Suppressor macrophage (primary cell): ENCODE results near the gene ARHGAP15.
"Not testable (repeated sequence)": the region's sequence is repeated elsewhere in the genome, so short reads cannot be mapped to it uniquely, and the experiment has no call there.

Experiments
- DNase-seq, 4 experiments: peaks; one replicate each; pipeline ENCODE4 v3.0.0-alpha.2; 2020 to 2022

Gene ARHGAP15

GRCh38 chr2:143533846-143534245, 404.6 kb downstream of the ARHGAP15 start:
- no peak for DNase-seq

DNA sequence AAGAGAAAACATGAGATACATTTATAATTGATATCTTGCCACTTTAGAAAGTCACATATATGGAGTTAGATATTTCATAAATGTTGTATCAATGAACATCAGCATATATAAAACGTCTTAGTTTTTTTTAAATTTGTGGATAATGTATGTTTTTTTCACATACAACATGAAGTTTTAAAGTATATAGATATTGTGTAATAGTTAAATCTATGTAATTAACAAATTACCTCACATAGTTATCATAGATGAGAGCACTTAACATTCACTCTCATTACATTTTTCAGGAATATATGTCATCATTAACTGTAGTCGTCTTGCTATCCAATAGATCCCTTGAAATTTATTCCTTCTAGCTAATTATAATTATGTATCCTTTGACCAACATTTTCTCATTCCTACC, 406.6 kb downstream of the ARHGAP15 start:
- no peak for DNase-seq

- DNase-seq = not testable (repeated sequence)
These were observed 412.7 kb downstream of the ARHGAP15 start for GRCh38 chr2:143541899-143542298.

DNA sequence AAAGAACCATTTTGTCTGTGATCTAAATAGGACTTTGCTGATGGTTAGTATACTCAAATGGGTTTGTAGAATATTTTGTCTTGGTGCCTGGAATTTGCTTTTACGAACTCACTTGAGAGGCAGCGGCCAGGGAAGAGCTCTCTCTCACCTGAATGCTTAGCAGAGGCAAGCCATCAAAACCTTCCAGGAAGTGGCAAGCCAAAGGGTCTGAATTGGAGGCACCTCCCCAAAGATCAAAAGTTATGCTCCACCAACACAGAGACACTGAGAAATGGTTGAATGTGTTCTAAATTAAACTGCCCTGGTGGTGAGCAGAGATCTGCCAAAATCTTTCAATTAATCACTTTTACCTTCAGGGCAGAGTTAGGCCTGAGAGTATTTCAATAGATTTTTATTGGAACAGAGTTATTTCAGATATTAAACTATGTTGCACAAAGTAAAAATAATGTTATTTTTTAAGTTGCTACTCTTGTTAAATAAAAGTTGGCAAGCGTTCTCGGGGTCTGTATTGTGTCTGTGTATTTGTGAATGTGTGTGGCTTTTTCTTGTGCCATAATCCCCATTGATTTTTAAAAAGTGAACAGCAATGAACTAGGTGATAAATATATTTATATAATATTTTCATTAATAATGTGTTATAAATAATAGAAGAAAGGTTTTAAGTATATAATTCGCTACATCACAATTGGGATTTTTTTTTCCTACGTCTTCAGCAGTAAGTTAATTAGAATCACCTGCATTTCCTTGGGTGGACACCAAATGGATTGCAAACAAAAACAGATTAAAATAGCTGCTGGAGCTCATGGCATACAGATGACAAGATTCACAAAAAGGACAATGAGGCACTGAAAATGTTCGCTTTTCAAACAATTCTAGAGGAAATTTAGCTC, 416.1 kb downstream of the ARHGAP15 start:
- no peak for DNase-seq

DNA sequence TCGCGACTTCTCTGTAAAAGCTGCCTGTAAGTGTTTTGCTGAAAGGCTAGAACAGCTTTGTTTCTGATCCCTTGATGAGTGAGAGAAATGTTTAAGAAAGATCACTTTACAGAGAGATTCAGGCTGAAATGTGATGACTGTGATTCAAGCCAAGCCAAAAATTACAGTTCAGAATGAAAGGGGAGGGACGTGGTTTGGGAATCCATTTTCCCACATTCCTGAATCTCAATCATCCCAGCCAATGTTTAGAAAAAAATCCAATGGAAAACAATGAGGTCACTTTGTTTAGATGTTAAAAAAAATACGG, 416.7 kb downstream of the ARHGAP15 start:
- DNase-seq = no peak

DNA sequence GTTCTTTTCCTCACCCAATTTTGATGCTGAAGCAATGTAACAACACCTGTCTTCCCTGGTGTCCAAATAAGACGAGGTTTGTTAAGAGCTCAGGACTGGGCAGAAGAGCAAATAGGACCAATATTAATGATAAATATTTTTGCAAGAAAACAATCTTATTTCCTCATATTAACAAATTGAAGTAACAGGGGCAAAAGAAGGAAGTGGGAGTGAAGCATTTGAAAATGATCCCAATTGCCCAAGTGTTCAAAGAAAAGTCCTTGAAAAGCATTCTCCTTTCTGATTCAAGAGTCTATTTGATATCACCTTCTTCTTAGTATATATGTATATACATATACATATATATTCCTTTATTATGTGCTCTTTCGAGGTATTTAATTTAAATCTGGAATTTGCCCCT, 418.8 kb downstream of the ARHGAP15 start:
- DNase-seq = peak in 2 of 4 experiments; percentile 23 to 36

DNA sequence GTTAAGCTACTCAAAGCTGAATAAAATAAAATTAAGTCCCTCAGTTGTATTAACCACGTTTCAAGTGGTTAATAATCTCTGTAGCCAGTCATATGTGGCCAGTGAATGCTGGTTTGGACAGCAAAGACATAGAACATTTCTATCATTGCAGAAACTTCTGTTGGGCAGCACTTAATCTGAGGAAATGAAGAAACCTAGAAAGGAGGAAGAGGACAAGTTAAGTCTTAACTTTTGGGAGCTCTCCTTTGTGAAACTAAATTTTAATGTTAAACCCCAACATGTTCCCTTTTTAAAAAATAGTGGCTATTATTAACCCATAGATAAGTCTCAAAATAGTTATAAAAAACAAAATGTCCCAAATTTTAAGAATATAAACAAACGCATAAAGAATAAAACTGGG, 421.3 kb downstream of the ARHGAP15 start:
- DNase-seq = peak in 2 of 4 experiments; percentile 11 to 37

GRCh38 chr2:143551971-143552650, 422.9 kb downstream of the ARHGAP15 start:
- no peak for DNase-seq

DNA sequence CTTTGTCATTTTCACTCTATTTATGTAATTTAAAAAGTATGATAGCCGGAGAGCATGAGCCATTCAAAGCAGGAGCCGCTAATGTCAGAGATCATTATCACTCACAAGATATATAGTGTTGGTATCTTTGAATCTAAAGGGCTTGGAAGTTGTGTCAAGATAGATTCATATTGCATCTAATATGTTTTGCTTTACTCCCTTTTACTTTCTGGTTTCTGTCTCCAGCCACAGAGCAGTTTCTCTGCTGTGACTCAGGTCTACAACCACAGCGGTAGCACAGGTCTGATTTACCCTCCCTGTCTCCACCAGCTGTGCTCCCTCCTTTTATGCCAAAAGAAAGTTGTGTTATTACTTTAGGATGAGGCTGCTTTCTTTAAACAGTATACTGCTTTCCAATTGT, 424.0 kb downstream of the ARHGAP15 start:
- DNase-seq = no peak

DNA sequence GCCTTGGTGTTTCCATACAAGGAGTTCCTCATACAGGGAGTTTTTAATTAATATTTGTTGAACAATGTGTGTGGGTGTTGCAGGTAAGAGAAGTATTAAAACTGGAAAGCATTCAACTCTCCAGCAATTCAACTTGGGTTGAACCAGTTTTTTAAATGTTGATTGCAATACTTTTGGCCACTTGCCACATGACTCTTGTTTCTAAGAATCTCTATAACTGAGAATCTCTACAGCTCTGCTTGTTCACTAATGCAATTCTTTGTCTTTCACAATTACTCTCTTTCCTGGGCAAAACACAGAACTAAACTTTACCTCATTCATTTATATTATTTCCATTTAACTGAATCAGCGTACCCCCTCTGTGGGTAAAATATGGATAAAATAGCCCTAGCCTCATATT, 429.4 kb downstream of the ARHGAP15 start:
- peak in 2 of 4 experiments; percentile 5 to 10 for DNase-seq

GRCh38 chr2:143559147-143559546, 429.9 kb downstream of the ARHGAP15 start:
- DNase-seq = no peak

- DNase-seq = no peak
These were observed 431.5 kb downstream of the ARHGAP15 start for GRCh38 chr2:143560724-143561123.

GRCh38 chr2:143564419-143564818, 435.2 kb downstream of the ARHGAP15 start:
- DNase-seq = no peak

DNA sequence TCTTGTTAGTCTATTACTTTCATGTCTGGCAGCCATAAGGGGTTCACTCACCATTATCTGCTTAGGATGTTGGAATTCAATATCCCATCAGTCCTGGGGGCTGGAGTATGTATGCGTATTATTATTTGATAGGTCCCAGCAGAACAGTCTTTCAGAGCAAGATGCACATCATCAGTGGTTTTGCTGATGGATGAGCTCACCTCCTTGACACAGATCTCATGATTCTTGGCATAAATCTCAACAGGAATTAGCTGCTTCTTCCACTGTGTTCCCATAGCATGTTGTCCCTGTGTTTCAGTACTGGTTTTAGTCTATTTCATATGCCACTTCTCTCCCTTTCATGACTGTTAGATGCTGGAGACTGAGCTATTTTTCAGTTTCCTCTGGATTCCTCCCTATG, 442.5 kb downstream of the ARHGAP15 start:
- no peak for DNase-seq

DNA sequence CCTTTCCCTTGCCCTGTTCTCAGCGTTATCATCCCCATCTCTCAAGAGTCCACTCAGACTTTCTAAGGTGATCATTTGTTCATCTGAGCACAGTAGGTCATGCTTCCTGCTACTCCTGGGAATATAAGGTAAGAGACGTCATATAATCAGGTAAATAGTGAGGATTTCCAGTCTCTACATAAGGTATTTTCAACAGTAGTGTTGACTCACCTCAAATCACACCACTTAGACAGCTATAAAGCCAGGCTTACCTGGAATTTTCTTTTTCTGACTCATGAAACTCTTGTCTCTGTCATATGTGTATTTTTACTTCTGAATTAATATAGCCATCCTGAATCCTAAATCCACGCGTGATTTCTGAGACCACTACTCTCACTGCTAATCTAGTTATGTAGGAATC, 443.2 kb downstream of the ARHGAP15 start:
- DNase-seq = no peak

- DNase-seq = no peak
These were observed 444.9 kb downstream of the ARHGAP15 start for GRCh38 chr2:143574069-143574468.

GRCh38 chr2:143575340-143575739, 446.1 kb downstream of the ARHGAP15 start:
- DNase-seq = peak in 3 of 4 experiments; percentile 14 to 35 (median 14)

DNA sequence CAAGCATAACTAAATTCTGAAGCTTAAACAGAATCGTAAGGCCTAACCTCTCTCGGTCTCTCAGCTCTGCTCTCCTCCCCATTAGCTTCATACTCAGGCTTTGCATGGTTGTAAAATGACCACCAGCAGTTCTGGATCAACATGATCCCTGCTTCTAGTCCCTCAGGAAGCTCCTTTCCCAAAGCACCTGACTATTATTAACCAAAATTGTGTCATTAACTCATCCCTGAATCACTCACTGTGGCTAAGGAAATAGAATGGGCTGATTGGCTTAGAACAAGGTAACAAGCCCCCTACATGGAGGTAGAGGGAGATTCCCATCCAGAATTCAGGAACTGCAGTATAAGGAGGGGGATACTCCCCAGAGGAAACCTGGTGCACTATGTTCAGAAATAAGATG, 448.3 kb downstream of the ARHGAP15 start:
- no peak for DNase-seq

- no peak for DNase-seq
These were observed 450.2 kb downstream of the ARHGAP15 start for GRCh38 chr2:143579456-143579855.

DNA sequence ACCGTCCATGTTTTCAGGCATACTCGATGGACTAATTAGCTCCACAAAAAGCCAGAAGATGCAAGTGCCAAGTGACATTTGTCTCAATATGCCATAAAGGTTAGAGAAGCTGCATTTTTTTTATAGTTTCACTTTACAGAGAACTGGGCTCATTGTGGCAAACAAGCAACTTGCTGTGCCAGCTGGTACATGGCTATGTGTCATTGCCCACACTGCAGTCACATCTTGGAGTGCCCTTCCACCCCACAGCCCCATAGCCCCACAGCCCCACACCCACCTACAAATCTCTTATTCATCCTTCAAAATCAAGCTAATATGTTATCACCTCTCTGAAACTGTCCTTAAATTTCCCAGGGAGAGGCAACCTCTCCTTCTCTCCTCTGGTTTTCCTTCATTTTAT, 451.9 kb downstream of the ARHGAP15 start:
- no peak for DNase-seq

DNA sequence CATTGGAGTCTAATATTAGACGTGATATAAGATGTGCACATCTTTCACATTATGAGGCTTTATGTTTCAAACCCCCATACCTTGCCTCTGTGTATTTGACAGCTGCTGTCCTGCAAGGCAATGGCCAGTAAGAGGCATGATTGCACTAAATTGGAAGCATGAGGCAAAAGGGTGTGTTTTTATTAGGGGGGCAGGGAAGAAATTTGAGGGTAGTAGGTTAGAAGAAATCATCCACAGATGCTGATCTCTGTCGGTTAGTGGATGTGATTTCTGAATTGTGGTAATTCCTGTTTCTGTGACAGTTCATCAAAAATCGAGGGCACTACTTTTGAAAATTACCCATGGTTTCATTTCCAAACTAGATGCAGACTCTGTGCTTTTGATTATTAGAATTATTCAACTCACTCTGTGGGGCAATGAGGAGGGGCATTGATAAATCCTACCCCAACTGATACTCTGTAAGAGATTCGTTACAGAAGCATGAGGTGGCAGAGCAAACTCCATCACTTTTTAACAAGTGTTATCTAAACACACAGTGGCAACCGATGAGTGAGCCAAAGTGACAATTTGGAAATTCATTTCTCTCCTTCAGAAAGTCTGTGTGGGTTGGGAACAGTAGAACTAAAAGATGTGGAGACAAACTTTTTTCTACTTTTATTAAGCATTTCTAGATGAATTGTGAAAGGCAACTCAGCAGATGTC, 453.0 kb downstream of the ARHGAP15 start:
- no peak for DNase-seq

- no peak for DNase-seq
These were observed 455.7 kb downstream of the ARHGAP15 start for GRCh38 chr2:143584936-143585335.

DNA sequence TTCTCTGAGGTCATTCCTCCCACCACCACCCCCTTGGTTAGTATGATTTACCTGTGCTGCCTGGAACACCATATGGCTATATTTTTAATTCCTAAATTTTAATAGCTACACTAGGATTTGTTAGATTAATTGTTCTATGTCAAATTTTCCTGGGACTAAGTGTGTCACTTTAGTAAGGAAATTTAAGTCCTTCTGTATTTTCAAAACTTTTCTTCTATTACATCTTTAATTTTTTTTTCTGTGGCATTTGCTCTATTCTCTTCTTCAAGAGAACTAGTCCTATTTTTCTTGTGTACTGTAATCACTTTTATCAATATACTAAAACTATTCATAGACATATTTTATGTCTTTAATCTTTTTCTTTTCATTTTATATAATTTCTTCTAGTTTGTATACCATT, 456.9 kb downstream of the ARHGAP15 start:
- DNase-seq = no peak

GRCh38 chr2:143588746-143589145, 459.5 kb downstream of the ARHGAP15 start:
- DNase-seq = peak in 2 of 4 experiments; percentile 45 to 53
